Heart right ventricle (tissue), 16 donors: ENCODE measurements around the gene MEOX1. TPM values are rescaled to one million over a fixed set of nuclear protein-coding genes. Genes with fewer than 3 reads are reported as not detected.

Experiments used
- ATAC-seq, 8 donors: fragments of 200-7000 bp; cut with Tn5 transposase; one replicate each; pipeline ENCODE4 v1.9.1; 2020; ENCODE audit warnings: mild to moderate bottlenecking in 8 of 8, moderate library complexity in 8 of 8, moderate number of reproducible peaks in 1 of 8
- DNase-seq, 2 donors: peaks; one replicate each; pipeline ENCODE4 v3.0.0-alpha.2; 2020
- H3K27ac ChIP-seq, 10 donors: fragments of 200-600 bp; sonication (generic) in 2 of 10; one replicate each; pipeline versions ENCODE4 v1.5.0 to v1.8.0; 2020 to 2022; ENCODE audit warnings: mild to moderate bottlenecking in 3 of 10
- H3K27me3 ChIP-seq, 7 donors: fragments of 200-600 bp; one replicate each; pipeline ENCODE4 v1.8.0; 2021 to 2022; ENCODE audit warnings: mild to moderate bottlenecking in 2 of 7
- H3K36me3 ChIP-seq, 9 donors: fragments of 200-600 bp; sonication (generic) in 1 of 9; one replicate each; pipeline versions ENCODE4 v1.5.0 to v1.8.0; 2020 to 2022; ENCODE audit warnings: mild to moderate bottlenecking in 2 of 9
- H3K4me1 ChIP-seq, 9 donors: fragments of 200-600 bp; sonication (generic) in 1 of 9; one replicate each; pipeline versions ENCODE4 v1.5.0 to v1.8.0; 2020 to 2022; ENCODE audit warnings: mild to moderate bottlenecking in 4 of 9
- H3K4me3 ChIP-seq, 10 donors: fragments of 200-600 bp; sonication (generic) in 2 of 10; one replicate each; pipeline versions ENCODE4 v1.5.0 to v1.8.0; 2020 to 2022; ENCODE audit warnings: mild to moderate bottlenecking in 7 of 10, moderate library complexity in 2 of 10
- H3K9me3 ChIP-seq, 11 donors: fragments of 200-600 bp in 10 of 11; sonication (generic) in 2 of 11; one replicate each; pipeline versions ENCODE4 v1.5.0 to v1.8.0; 2013 to 2022; ENCODE audit warnings: mild to moderate bottlenecking in 2 of 11, control low read depth in 1 of 11, moderate library complexity in 1 of 11
- CTCF ChIP-seq, 9 donors: fragments of 200-600 bp; sonication (generic) in 2 of 9; IDR thresholded peaks; one replicate each; pipeline versions ENCODE4 v1.5.0 to v1.8.0; 2021 to 2022; ENCODE audit warnings: antibody characterized with exemption in 9 of 9, mild to moderate bottlenecking in 5 of 9, moderate library complexity in 1 of 9
- WGBS, 2 donors: extraction: QIAGEN DNeasy Blood & Tissue Kit; methylation state at CpG; one replicate each; pipeline ENCODE4 v1.1.7; 2013; ENCODE audit warnings: inconsistent platforms in 1 of 2; 5-methylcytosine and 5-hydroxymethylcytosine counted together
- intact Hi-C, 10 donors: fragments of 100-400 bp; cut with DNase I; formaldehyde crosslinking; loops; one replicate each; pipeline versions ENCODE4 v1.11.1 to v1.14.2; 2022
- polyA plus RNA-seq, 2 donors: library from polyadenylated mRNA; stranded (reverse); fragments of 200-250 nt; gene quantifications; one replicate each; pipeline ENCODE4 v1.2.3, GENCODE V29; 2013
- total RNA-seq, 10 donors: library from RNA; stranded (reverse); fragmentation: NEBNext Ultra II Directional in 3 of 10; extraction: Animal tissue kit (Norgen Biotek cat#: 25700) in 3 of 10; gene quantifications; one replicate each; pipeline versions ENCODE4 v1.2.1 to v1.2.4, GENCODE V29; 2021 to 2023
- donor health status: Arrhythmogenic right ventricular cardiomyopathy.
- donor health status: ischemic (EF 13 %, LVEDD 7.1; RV severe dilation, severe dysfunction).
- donor health status: healthy with polysubstance abuse.
- donor health status: DM: no; HTN: yes; CAD: no.
- donor health status: DM: no; HTN: no; CAD: no.
- donor health status: ischemic (EF 25% LVEDD 6.9; RV normal size, moderate dysfunction).
- donor health status: ischemic (EF 25% LVEDD 5.7; RV mildly dilated, moderate dysfunction).
- donor health status: healthy.
- donor health status: DM: yes; HTN: yes; CAD: no.
- donor health status: Ischemic cardiomyopathy.
- donor health status: ischemic (EF 35%, LVEDD 5.7; RV mildly dilated, moderate dysfunction).
- donor health status: nonischemic (EF 11% LVEDD 7.7; RV severe dilation, severe dysfunction).
- donor health status: DM: yes; HTN: yes; CAD: no.
- donor health status: PGD.
- donor health status: ischemic (EF 29% LVEDD 5.4; RV normal size, mild dysfunction).
- donor health status: nonischemic (EF 23%, LVEDD 6.1; RV moderate dilation, normal function).

Gene MEOX1
- total and polyA plus RNA-seq, 12 donors, result 6.4 to 25.3 (median 14.8) TPM

GRCh38 chr17:43614561-43614960, 47.2 kb downstream of the MEOX1 start:
- Histone ChIP-seq H3K4me3 (no peak overlapping the region), H3K27me3 (no peaks in the 10 kb centered on the region), H3K36me3 (no peaks in the 10 kb centered on the region), H3K4me1 (peaks cover 0 to 14% (median 0%) of the 10 kb centered on the region in 9 donors), H3K27ac (peak overlapping the region in 1 of 10 donors; percentile 26), H3K9me3 (no peaks in the 10 kb centered on the region)
- intact Hi-C loops, result no loop called here
- TF ChIP-seq CTCF (IDR thresholded peaks at IDR 0.05), result no peak
- ATAC-seq, result no peak
- WGBS, 2 donors, result 75 to 78% methylated on average over 5 of the region's 5 CpGs
- DNase-seq, result no peak

- Histone ChIP-seq H3K9me3 (no peaks in the 10 kb centered on the region), H3K4me1 (peaks cover 0 to 13% (median 0%) of the 10 kb centered on the region in 9 donors), H3K27me3 (no peaks in the 10 kb centered on the region), H3K27ac (peak overlapping the region in 1 of 10 donors; percentile 26), H3K4me3 (no peak overlapping the region), H3K36me3 (no peaks in the 10 kb centered on the region)
- no peak for DNase-seq
- intact Hi-C loops, result no loop called here
- no peak for TF ChIP-seq CTCF (IDR thresholded peaks at IDR 0.05)
- no peak for ATAC-seq
- WGBS, 2 donors, result 57 to 58% methylated on average over 6 of the region's 6 CpGs
Observed at GRCh38 chr17:43613917-43614316, 47.8 kb downstream of the MEOX1 start.

GRCh38 chr17:43612515-43612914, 49.2 kb downstream of the MEOX1 start:
- Histone ChIP-seq H3K27me3 (no peaks in the 10 kb centered on the region), H3K27ac (no peak overlapping the region), H3K4me1 (peaks cover 0 to 14% (median 0%) of the 10 kb centered on the region in 9 donors), H3K9me3 (no peaks in the 10 kb centered on the region), H3K36me3 (no peaks in the 10 kb centered on the region), H3K4me3 (no peak overlapping the region)
- TF ChIP-seq CTCF (IDR thresholded peaks at IDR 0.05), result no peak
- intact Hi-C loops, result no loop called here
- 95% methylated on average over 3 of the region's 3 CpGs for WGBS, 2 donors
- ATAC-seq, result no peak
- DNase-seq, result no peak

GRCh38 chr17:43611230-43611969, 50.3 kb downstream of the MEOX1 start:
- ATAC-seq, result no peak
- intact Hi-C loops, result no loop called here
- no peak for TF ChIP-seq CTCF (IDR thresholded peaks at IDR 0.05)

More at GRCh38 chr17:43611230-43611969, 50.3 kb downstream of the MEOX1 start:
- Histone ChIP-seq H3K4me1 (peaks cover 0 to 14% (median 0%) of the 10 kb centered on the region in 9 donors), H3K27me3 (no peaks in the 10 kb centered on the region), H3K4me3 (no peak overlapping the region), H3K27ac (no peak overlapping the region), H3K9me3 (no peaks in the 10 kb centered on the region), H3K36me3 (no peaks in the 10 kb centered on the region)
- WGBS, 2 donors, result 94 to 99% methylated on average over 2 of the region's 2 CpGs
- DNase-seq, result no peak
